Fibroblast of mammary gland (primary cell): ENCODE results near the gene TPRG1L.

Experiments
- DNase-seq: peaks from one replicate; pipeline ENCODE4 v3.0.0-alpha.2; 2010; ENCODE audit warnings: low read depth
- H3K4me3 ChIP-seq: 2 replicates; pipeline ENCODE4 v1.5.1; 2011; ENCODE audit warnings: low read depth, mild to moderate bottlenecking, low read length, moderate library complexity; ENCODE audit not compliant: control insufficient read depth
- CTCF ChIP-seq: conservative IDR thresholded peaks from 2 replicates; pipeline ENCODE4 v1.5.1; 2011; ENCODE audit warnings: low read depth, low read length, inconsistent platforms; ENCODE audit not compliant: control insufficient read depth, insufficient read depth

The TPRG1L gene

GRCh38 chr1:3657096-3657475, 32.3 kb downstream of the TPRG1L start:
- no peak overlapping the region for H3K4me3 ChIP-seq
- TF ChIP-seq CTCF: no peak
- no peak for DNase-seq

GRCh38 chr1:3657578-3658230, 32.9 kb downstream of the TPRG1L start:
- no peak for TF ChIP-seq CTCF

DNA sequence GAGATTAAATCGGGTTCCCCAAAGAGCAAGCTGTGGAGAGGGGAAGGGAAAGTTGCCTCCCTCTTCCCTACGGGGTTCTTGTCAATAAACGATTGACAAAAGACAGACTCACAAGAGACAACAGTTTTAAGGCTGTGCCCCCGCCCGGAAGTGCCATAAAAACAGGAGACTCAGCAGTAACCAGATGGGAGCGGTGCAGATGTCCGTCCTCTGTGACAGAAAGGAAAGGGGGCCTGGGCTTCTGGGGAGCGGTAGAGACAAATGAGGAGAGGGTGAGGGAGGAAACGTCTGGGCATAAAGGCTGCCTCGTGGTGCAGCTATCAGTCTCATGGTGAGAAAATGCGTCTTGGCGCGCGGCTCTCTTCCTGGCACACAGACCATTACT, 33.4 kb downstream of the TPRG1L start:
- DNase-seq: no peak
- TF ChIP-seq CTCF: no peak
- no peak overlapping the region for H3K4me3 ChIP-seq

More at GRCh38 chr1:3657578-3658230, 32.9 kb downstream of the TPRG1L start:
- DNase-seq: no peak
- no peak overlapping the region for H3K4me3 ChIP-seq

DNA sequence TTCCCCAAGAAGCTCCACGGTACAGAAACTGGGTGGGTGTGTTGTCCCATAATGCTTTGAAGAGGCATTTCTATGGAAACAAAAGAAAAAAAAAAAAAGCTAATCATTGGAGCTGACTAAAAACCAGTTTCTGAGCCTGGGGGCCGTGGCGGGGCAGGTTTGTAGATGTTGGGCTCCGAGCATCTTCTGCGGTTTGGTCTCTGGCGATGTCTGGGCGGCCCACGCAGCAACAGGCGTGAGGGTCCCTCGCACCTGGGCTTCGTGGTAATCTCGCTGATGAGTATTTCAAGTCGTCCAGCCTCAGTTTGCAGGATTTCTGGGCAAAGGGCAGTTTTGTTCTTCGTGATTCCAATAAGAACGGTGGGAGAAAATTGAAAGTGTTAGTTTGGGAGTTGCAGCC, 34.3 kb downstream of the TPRG1L start:
- H3K4me3 ChIP-seq: no peak overlapping the region
- no peak for DNase-seq

DNA sequence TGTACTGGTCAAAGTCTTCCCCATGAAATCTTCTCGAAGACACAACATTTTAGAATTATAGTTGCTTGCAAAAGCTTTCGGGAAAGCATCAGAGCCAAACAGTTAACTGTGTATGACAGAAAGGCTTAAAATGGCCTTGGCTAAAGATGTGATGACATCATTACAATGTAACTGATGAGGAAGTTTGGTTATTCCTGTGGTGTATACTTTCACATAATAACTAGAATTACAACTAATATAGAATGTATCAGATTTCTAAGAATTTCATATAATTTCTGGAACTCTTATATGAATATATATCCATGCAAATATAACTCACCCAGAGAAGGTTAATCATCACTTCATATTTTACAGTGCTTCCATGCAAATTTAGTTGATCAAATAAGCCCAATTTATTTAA, 35.9 kb downstream of the TPRG1L start:
- no peak for DNase-seq
- no peak overlapping the region for H3K4me3 ChIP-seq
- no peak for TF ChIP-seq CTCF

More for the DNA sequence above, 34.3 kb downstream of the TPRG1L start:
- TF ChIP-seq CTCF: no peak

DNA sequence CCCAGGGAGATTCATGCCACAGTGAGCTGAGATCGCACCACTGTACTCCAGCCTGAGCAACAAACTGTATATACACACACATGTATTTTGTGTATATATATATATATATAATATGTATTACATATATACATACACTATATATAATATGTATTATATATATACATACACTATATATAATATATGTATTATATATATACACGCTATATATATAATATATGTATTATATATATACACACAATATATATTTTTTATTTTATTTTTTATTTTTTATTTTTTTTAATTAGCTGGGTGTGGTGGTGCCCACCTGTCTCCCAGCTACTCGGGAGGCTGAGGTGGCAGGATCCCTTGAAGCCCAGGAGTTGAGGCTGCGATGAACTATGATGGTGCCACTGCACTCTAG, 36.8 kb downstream of the TPRG1L start:
- no peak for TF ChIP-seq CTCF
- DNase-seq: no peak
- H3K4me3 ChIP-seq: no peak overlapping the region
